Measurements from ENCODE around the gene ELOVL3. TPM values are rescaled to one million over a fixed set of nuclear protein-coding genes. Genes with fewer than 3 reads are reported as not detected.

The ELOVL3 gene
- total and polyA plus RNA-seq, 2 experiments from 2014 or later, result 1.4 to 1.9 TPM

DNA sequence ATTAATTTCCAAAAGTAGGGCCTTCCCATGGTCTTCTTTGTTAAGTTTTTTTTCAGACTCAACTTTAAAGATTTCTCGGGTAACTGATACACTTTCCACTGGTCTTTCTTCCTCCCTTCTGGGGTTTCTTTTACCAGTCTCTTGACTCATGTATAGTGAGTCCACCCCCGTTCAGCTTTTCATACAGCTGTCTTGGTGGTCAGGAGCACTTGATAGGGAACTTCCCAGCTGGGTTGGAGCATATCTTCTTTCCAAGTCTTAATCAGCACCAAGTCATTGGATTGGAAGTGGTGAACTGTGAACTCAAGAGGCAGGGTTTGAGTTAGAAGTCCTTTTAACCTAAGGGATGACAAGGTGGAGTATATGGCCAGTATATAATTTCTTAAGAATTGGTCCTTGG is 29.2 kb upstream of the ELOVL3 start:
- Histone ChIP-seq H3K27me3 (replicated peaks; ENCODE audit: insufficient read depth) (peaks cover 7% of the 10 kb centered on the region), H3K79me2 (ENCODE audit: insufficient read depth) (no peaks in the 10 kb centered on the region), H3K4me3 (no peak overlapping the region), H4K20me1 (ENCODE audit: insufficient read depth) (no peaks in the 10 kb centered on the region), H3K36me3 (ENCODE audit: low read depth) (no peaks in the 10 kb centered on the region), H2AFZ (no peak overlapping the region), H3K9me3 (ENCODE audit: low read depth) (no peaks in the 10 kb centered on the region), H3K27ac (no peak overlapping the region), H3K4me2 (ENCODE audit: unreplicated experiment) (no peak overlapping the region), H3K4me1 (ENCODE audit: insufficient read depth) (no peaks in the 10 kb centered on the region), H3F3A (ENCODE audit: insufficient read depth) (no peaks in the 10 kb centered on the region), H3K9me2 (ENCODE audit: insufficient read depth) (no peaks in the 10 kb centered on the region), H3K9ac (no peak overlapping the region)
- TF ChIP-seq EZH2 (IDR thresholded peaks at IDR 0.05; ENCODE audit: insufficient read depth, poor library complexity, severe bottlenecking), result no peak
- TF ChIP-seq EZH2phosphoT487 (IDR thresholded peaks at IDR 0.05; ENCODE audit: insufficient read depth, low read depth), result no peak
- in situ Hi-C loops (cut with MboI), result no loop called here
- WGBS, 2 experiments (ENCODE audit: low coverage in 1 of 2, low lambda C conversion rate in 2 of 2, missing lambda C conversion rate in 2 of 2), result 50 to 53% methylated on average over 2 of the region's 2 CpGs
- no peak for DNase-seq

DNA sequence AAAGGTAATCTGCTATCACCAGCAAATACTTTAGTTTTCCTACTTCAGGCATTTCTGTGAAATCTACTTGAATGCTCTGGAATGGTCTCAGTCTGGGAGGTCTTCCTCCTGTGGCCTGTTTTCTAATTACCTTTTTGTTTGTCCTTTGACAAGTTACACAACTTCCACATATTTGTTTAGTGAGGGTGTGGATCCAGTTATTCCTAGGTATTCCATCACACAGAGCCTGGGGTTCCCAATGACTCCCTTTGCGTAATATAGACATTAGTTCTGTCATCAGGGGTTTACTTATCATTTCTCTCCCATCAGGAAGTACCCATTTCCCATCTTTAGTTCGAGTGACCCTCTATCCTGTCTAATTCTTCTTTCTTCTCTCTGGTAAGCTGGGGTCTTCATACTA is 28.1 kb upstream of the ELOVL3 start:
- no peak overlapping the region for H2AFZ ChIP-seq
- in situ Hi-C loops (cut with MboI), result no loop called here
- H3K9me2 ChIP-seq (ENCODE audit: insufficient read depth), result no peaks in the 10 kb centered on the region
- no peaks in the 10 kb centered on the region for H3K4me1 ChIP-seq (ENCODE audit: insufficient read depth)
- no peak overlapping the region for H3K9ac ChIP-seq
- 58 to 69% methylated on average over 2 of the region's 2 CpGs for WGBS, 2 experiments (ENCODE audit: low coverage in 1 of 2, low lambda C conversion rate in 2 of 2, missing lambda C conversion rate in 2 of 2)
- H3K4me3 ChIP-seq, result no peak overlapping the region
- no peaks in the 10 kb centered on the region for H3F3A ChIP-seq (ENCODE audit: insufficient read depth)
- peaks cover 19% of the 10 kb centered on the region for H3K27me3 ChIP-seq (replicated peaks; ENCODE audit: insufficient read depth)
- H3K79me2 ChIP-seq (ENCODE audit: insufficient read depth), result no peaks in the 10 kb centered on the region
- no peak overlapping the region for H3K4me2 ChIP-seq (ENCODE audit: unreplicated experiment)
- no peak for TF ChIP-seq EZH2 (IDR thresholded peaks at IDR 0.05; ENCODE audit: insufficient read depth, poor library complexity, severe bottlenecking)
- TF ChIP-seq EZH2phosphoT487 (IDR thresholded peaks at IDR 0.05; ENCODE audit: insufficient read depth, low read depth), result no peak
- H4K20me1 ChIP-seq (ENCODE audit: insufficient read depth), result no peaks in the 10 kb centered on the region
- no peaks in the 10 kb centered on the region for H3K36me3 ChIP-seq (ENCODE audit: low read depth)
- no peak overlapping the region for H3K27ac ChIP-seq
- no peak for DNase-seq
- no peaks in the 10 kb centered on the region for H3K9me3 ChIP-seq (ENCODE audit: low read depth)

DNA sequence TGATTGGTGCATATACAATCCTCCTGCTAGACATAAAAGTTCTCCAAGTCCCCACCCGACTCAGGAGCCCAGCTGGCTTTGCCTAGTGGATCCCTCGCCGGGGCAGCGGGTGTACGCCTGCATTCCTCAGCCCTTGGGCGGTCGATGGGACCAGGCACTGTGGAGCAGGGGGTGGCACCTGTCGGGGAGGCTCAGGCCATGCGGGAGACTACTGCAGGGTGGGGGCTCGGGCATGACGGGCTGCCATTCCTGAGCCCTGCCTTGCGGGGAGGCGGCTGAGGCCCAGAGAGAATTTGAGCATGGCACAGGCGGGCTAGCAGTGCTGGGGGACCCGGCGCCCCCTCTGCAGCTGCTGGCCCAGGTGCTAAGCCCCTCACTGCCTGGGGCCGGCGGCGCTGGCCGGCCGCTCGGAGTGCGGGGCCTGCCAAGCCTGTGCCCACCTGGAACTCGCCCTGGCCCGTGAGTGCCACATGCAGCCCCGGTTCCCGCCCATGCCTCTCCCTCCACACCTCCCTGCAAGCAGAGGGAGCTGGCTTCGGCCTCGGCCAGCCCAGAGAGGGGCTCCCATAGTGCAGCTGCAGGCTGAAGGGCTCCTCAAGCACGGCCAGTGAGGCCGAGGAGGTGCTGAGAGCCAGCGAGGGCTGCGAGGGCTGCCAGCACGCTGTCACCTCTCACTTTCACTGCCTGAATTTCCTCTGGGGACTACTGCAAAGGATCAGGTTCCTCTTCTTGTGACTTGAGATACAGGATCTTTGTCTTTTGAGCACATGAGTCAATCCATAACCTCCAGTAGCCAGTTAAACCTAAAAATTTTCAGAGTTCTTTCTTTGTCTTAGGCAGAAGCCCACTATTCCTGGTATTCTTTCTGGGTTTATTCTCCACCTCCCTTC is 25.1 kb upstream of the ELOVL3 start:
- Histone ChIP-seq H3K9me2 (ENCODE audit: insufficient read depth) (no peaks in the 10 kb centered on the region), H3K79me2 (ENCODE audit: insufficient read depth) (no peaks in the 10 kb centered on the region), H3K36me3 (ENCODE audit: low read depth) (no peaks in the 10 kb centered on the region), H3K4me3 (no peak overlapping the region), H3K4me1 (ENCODE audit: insufficient read depth) (no peaks in the 10 kb centered on the region), H3F3A (ENCODE audit: insufficient read depth) (no peaks in the 10 kb centered on the region), H3K4me2 (ENCODE audit: unreplicated experiment) (no peak overlapping the region), H3K9me3 (ENCODE audit: low read depth) (no peaks in the 10 kb centered on the region), H4K20me1 (ENCODE audit: insufficient read depth) (no peaks in the 10 kb centered on the region), H3K27me3 (replicated peaks; ENCODE audit: insufficient read depth) (peaks cover 19% of the 10 kb centered on the region), H3K9ac (no peak overlapping the region), H3K27ac (no peak overlapping the region), H2AFZ (no peak overlapping the region)
- in situ Hi-C loops (cut with MboI), result no loop called here
- no peak for TF ChIP-seq EZH2phosphoT487 (IDR thresholded peaks at IDR 0.05; ENCODE audit: insufficient read depth, low read depth)
- TF ChIP-seq EZH2 (IDR thresholded peaks at IDR 0.05; ENCODE audit: insufficient read depth, poor library complexity, severe bottlenecking), result no peak
- no peak for DNase-seq
- 79 to 86% methylated on average over 22 to 34 of the region's 34 CpGs for WGBS, 2 experiments (ENCODE audit: low coverage in 1 of 2, low lambda C conversion rate in 2 of 2, missing lambda C conversion rate in 2 of 2)

DNA sequence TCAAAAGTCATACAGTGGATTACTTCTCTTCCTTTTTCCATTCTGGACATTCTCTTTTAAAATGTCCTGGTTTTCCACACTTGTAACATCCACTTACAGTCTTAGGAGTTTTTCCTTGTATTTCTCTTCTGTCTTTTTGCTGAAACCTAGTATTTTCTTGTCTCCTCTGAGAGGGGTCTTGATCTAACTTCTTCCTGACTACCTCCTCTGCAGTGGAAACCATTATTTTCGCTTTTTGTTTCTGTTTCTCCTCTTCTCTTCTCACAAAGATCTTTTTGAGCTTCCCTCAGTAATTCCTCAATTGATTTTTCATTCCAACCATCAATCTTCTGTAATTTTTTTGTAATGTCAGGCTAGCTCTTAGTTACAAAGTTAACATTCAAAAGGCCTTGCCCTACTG is 23.7 kb upstream of the ELOVL3 start:
- Histone ChIP-seq H3K79me2 (ENCODE audit: insufficient read depth) (no peaks in the 10 kb centered on the region), H3K36me3 (ENCODE audit: low read depth) (no peaks in the 10 kb centered on the region), H3K4me2 (ENCODE audit: unreplicated experiment) (no peak overlapping the region), H3K9ac (no peak overlapping the region), H3F3A (ENCODE audit: insufficient read depth) (no peaks in the 10 kb centered on the region), H3K27ac (no peak overlapping the region), H3K27me3 (replicated peaks; ENCODE audit: insufficient read depth) (peaks cover 19% of the 10 kb centered on the region), H3K4me3 (no peak overlapping the region), H3K4me1 (ENCODE audit: insufficient read depth) (no peaks in the 10 kb centered on the region), H3K9me3 (ENCODE audit: low read depth) (no peaks in the 10 kb centered on the region), H2AFZ (no peak overlapping the region), H3K9me2 (ENCODE audit: insufficient read depth) (no peaks in the 10 kb centered on the region), H4K20me1 (ENCODE audit: insufficient read depth) (no peaks in the 10 kb centered on the region)
- in situ Hi-C loops (cut with MboI), result no loop called here
- no peak for TF ChIP-seq EZH2phosphoT487 (IDR thresholded peaks at IDR 0.05; ENCODE audit: insufficient read depth, low read depth)
- no peak for TF ChIP-seq EZH2 (IDR thresholded peaks at IDR 0.05; ENCODE audit: insufficient read depth, poor library complexity, severe bottlenecking)
- 40 to 54% methylated on average over 1 of the region's 1 CpG for WGBS, 2 experiments (ENCODE audit: low coverage in 1 of 2, low lambda C conversion rate in 2 of 2, missing lambda C conversion rate in 2 of 2)
- DNase-seq, result no peak
